ENCODE measurements around the gene NOL4L. TPM values are rescaled to one million over a fixed set of nuclear protein-coding genes. Genes with fewer than 3 reads are reported as not detected.
A peak's percentile ranks its signal among the peaks of the same experiment; 100 is the strongest.

Gene NOL4L
- total and polyA plus RNA-seq, 4 donors = 7.9 to 20.6 (median 12.2) TPM

DNA sequence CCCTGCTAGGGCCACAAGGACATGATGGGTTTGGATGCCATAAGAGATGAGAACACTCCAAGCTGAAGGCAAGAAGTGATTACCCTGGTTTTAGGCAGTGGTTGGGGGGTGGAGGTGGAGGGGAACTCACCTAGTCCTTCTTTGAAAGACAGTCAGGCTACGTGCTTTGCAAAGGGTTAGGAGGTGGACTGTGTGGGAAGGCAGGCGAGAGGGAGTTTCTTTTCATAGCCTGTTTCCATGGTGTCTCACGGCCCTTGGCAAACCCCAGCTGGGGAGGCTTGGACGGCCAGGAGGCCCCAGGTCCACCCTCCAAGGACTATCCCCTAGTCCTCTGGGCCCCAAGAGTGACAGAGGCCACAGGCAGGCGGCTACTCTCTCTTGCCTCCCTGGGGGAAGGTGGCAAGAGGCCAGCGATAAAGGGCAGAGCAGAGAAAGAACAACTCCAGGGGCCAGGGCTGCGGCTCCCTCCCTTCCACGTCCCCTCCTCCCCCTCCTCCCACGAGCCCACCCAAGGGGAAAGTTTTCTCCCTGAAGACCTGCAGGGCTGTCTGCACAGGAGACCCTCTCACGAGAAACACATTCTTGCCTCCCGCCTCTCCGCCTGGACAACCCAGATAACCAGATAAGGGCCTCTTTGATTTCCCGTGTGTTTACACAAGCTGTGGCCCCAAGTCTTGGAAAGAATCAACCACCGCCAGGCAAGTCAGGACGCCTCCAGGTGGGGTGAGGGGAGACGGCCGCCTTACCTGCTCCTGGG lies 74.4 kb downstream of the NOL4L start:
- H3K27ac ChIP-seq (ENCODE audit: low read depth in 1 of 2, low read length in 1 of 2) = peak overlapping the region in 1 of 2 donors; percentile 79
- H3K9ac ChIP-seq (ENCODE audit: insufficient read depth in 1 of 2, low read length in 2 of 2) = no peak overlapping the region
- TF ChIP-seq, protein P1, sequence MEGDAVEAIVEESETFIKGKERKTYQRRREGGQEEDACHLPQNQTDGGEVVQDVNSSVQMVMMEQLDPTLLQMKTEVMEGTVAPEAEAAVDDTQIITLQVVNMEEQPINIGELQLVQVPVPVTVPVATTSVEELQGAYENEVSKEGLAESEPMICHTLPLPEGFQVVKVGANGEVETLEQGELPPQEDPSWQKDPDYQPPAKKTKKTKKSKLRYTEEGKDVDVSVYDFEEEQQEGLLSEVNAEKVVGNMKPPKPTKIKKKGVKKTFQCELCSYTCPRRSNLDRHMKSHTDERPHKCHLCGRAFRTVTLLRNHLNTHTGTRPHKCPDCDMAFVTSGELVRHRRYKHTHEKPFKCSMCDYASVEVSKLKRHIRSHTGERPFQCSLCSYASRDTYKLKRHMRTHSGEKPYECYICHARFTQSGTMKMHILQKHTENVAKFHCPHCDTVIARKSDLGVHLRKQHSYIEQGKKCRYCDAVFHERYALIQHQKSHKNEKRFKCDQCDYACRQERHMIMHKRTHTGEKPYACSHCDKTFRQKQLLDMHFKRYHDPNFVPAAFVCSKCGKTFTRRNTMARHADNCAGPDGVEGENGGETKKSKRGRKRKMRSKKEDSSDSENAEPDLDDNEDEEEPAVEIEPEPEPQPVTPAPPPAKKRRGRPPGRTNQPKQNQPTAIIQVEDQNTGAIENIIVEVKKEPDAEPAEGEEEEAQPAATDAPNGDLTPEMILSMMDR (IDR thresholded peaks at IDR 0.05; ENCODE audit: control extremely low read depth, extremely low read depth) = no peak
- no peaks in the 10 kb centered on the region for H3K36me3 ChIP-seq (ENCODE audit: control insufficient read depth in 4 of 4, insufficient read depth in 4 of 4, low read length in 4 of 4)
- WGBS, 2 donors = 34 to 38% methylated on average over 17 of the region's 17 CpGs
- no peak overlapping the region for H3K4me3 ChIP-seq
- H3K4me1 ChIP-seq (ENCODE audit: control insufficient read depth in 5 of 5, insufficient read depth in 5 of 5, low read length in 5 of 5) = peaks cover 0 to 24% (median 16%) of the 10 kb centered on the region in 5 donors
- no peaks in the 10 kb centered on the region for H3K9me3 ChIP-seq (ENCODE audit: control insufficient read depth in 4 of 4, insufficient read depth in 3 of 4, low read length in 3 of 4)
- no peaks in the 10 kb centered on the region for H3K27me3 ChIP-seq (ENCODE audit: control insufficient read depth in 3 of 3, insufficient read depth in 3 of 3, low read length in 2 of 3)
- DNase-seq (peak; percentile 63 to 72 (median 65)), ATAC-seq (ENCODE audit: insufficient read depth, low FRiP score) (no peak)

DNA sequence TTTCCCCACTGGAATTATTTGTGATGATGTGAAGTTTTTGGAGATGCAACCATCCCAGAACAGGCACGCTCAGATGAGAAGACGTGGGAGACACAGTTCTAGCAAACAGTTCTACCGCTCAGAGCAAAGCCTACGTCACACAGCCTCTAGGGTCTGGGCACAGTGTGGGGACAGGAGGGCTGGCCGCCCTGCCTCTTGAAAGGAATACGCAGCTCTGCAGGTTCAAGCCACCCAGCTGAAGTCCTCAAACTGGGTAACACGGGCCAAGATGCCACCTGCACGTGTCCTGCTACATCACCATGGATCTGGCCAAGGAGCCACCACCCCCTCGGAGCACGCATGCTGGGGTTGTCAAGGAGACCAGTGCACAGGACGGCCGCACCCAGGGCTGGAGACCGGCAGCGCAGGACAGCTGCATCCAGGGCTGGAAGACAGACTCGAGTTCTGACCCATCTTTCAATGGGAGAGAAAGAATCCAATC lies 75.0 kb downstream of the NOL4L start:
- DNase-seq = peak in 1 of 3 donors; percentile 29
- ATAC-seq (ENCODE audit: insufficient read depth, low FRiP score) = no peak
- H3K36me3 ChIP-seq (ENCODE audit: control insufficient read depth in 4 of 4, insufficient read depth in 4 of 4, low read length in 4 of 4) = no peaks in the 10 kb centered on the region
- 68 to 84% methylated on average over 15 of the region's 15 CpGs for WGBS, 2 donors
- H3K9ac ChIP-seq (ENCODE audit: insufficient read depth in 1 of 2, low read length in 2 of 2) = no peak overlapping the region
- peak overlapping the region in 1 of 2 donors; percentile 79 for H3K27ac ChIP-seq (ENCODE audit: low read depth in 1 of 2, low read length in 1 of 2)
- no peaks in the 10 kb centered on the region for H3K27me3 ChIP-seq (ENCODE audit: control insufficient read depth in 3 of 3, insufficient read depth in 3 of 3, low read length in 2 of 3)
- H3K4me1 ChIP-seq (ENCODE audit: control insufficient read depth in 5 of 5, insufficient read depth in 5 of 5, low read length in 5 of 5) = peaks cover 0 to 24% (median 13%) of the 10 kb centered on the region in 5 donors
- H3K9me3 ChIP-seq (ENCODE audit: control insufficient read depth in 4 of 4, insufficient read depth in 3 of 4, low read length in 3 of 4) = no peaks in the 10 kb centered on the region
- no peak overlapping the region for H3K4me3 ChIP-seq
- TF ChIP-seq, protein P1 (IDR thresholded peaks at IDR 0.05; ENCODE audit: control extremely low read depth, extremely low read depth) = no peak

DNA sequence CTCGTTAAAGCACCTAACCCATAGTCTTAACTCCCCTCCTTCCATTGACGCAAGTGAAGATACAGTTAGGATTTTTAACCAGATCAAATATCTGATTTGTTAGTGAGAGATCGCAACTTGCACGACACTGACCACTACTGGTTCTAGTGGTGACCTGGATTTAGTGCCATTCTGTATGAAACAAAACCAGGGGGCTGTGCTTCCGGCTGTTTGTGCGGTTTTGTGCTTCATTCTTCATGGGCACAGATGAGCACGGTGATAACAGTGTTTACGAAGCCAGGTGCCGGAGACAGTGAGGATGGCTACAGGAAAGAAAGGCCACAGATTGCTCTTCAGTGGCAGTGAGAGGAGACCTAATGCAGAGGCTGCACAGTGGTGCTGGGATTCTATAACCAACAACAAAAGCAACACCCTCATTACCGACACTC lies 75.5 kb downstream of the NOL4L start:
- H3K36me3 ChIP-seq (ENCODE audit: control insufficient read depth in 4 of 4, insufficient read depth in 4 of 4, low read length in 4 of 4) = no peaks in the 10 kb centered on the region
- H3K27me3 ChIP-seq (ENCODE audit: control insufficient read depth in 3 of 3, insufficient read depth in 3 of 3, low read length in 2 of 3) = no peaks in the 10 kb centered on the region
- TF ChIP-seq, protein P1 (IDR thresholded peaks at IDR 0.05; ENCODE audit: control extremely low read depth, extremely low read depth) = no peak
- 23 to 44% methylated on average over 10 of the region's 10 CpGs for WGBS, 2 donors
- no peak overlapping the region for H3K4me3 ChIP-seq
- peak overlapping the region in 1 of 2 donors; percentile 79 for H3K27ac ChIP-seq (ENCODE audit: low read depth in 1 of 2, low read length in 1 of 2)
- DNase-seq (peak in 2 of 3 donors; percentile 41 to 48), ATAC-seq (ENCODE audit: insufficient read depth, low FRiP score) (no peak)
- no peak overlapping the region for H3K9ac ChIP-seq (ENCODE audit: insufficient read depth in 1 of 2, low read length in 2 of 2)
- H3K9me3 ChIP-seq (ENCODE audit: control insufficient read depth in 4 of 4, insufficient read depth in 3 of 4, low read length in 3 of 4) = no peaks in the 10 kb centered on the region
- peaks cover 0 to 24% (median 13%) of the 10 kb centered on the region in 5 donors for H3K4me1 ChIP-seq (ENCODE audit: control insufficient read depth in 5 of 5, insufficient read depth in 5 of 5, low read length in 5 of 5)

All from lung (tissue), 12 donors.